Hepatic stellate cell (primary cell): Measurements from ENCODE around the gene RAP1GAP.
"Not testable (repeated sequence)": the region's sequence is repeated elsewhere in the genome, so short reads cannot be mapped to it uniquely, and the experiment has no call there.

ENCODE experiments used
- DNase-seq: peaks from one replicate; pipeline ENCODE4 v3.0.0; 2011; ENCODE audit warnings: low spot score

Gene RAP1GAP

GRCh38 chr1:21569820-21570527 lies 99.2 kb downstream of the RAP1GAP start:
- no peak for DNase-seq

DNA sequence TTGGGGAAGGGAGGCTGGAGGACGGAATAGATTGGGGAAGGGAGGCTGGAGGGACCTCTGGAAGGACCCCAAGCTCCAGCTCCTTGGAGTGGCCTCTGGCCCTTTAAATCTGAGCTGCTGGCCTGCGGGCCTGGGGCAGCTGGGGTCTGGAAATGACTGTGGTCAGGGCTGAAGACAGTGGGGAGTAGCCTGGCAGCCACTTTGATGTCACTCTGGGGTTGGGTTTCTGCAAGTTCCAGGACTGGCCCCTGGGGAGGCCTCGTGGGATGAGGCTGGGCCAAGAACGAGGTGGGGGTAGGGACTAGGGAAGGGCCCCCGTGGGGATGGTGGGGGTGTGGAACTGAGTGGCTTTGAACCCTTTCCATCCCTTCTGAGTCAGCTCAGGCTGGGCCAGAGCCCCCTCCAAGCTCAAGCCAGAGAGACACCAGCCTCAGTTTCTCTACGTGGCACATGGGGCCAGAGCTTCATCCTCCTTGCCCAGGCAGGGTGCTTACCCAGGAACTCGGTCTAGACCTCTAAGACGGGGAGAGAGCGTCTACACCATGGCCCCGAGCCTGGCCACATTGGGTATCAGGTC lies 100.3 kb downstream of the RAP1GAP start:
- DNase-seq: no peak

DNA sequence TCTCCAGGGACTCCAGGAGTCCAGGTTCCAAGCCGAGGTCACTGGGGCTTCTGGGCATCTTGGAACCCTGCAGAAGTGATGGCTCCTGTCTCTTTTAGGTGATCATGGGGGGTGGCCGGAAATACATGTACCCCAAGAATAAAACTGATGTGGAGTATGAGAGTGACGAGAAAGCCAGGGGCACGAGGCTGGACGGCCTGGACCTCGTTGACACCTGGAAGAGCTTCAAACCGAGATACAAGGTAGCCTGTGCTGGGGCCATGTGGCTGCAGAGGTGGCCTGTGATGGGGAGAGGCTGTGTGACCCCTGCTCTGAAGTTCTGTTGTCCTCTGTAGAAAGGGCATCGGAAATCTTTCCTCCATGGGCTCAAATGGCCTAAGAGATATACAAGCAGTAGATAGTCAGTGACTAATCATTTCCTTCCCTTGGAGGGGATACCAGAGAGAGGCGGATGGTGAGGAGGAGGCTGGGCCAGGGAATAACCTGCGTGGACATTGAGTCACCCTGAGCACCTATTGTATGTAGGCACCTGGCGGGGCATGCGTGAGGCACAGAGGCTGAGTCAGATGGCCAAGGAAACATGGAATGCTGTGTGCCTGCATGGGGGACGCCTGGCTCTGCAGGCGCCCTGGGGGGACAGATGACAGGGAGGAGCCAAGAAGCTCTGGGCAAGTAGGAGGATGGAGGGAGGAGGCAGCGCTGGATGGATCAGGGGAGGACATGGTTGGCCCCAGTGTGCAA lies 101.0 kb downstream of the RAP1GAP start:
- no peak for DNase-seq

GRCh38 chr1:21567241-21568005 lies 101.7 kb downstream of the RAP1GAP start:
- peak; percentile 68 for DNase-seq

- not testable (repeated sequence) for DNase-seq
These were observed 102.8 kb downstream of the RAP1GAP start for GRCh38 chr1:21566361-21566760.

- no peak for DNase-seq
These were observed 103.9 kb downstream of the RAP1GAP start for GRCh38 chr1:21565285-21565684.

DNA sequence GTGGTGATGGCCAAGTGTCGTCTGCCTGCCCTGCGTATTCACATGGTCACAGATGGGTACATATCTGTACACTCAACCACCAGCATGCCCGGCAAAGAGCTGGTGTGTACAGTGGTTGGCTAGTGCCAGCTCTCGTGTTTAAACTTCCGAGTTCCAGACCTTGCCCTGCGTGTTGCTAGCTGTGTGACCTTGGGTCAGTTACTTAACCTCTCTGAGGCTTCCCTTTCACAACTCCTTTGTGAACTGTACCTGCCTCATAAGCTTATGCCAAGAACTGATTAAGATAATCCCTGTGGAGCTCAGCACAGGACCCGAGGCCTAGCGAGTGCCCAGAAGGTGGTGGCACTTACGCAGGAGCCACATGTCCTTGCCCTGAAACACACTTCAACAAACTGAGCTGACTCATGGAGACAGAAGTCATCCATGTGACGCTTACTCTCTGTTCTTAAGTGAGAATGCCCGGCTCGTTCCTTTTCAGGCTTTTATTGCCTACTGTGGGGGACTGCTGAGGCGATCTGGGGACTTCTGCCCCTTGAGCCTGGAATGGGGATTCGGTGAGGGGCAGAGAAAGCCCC lies 104.5 kb downstream of the RAP1GAP start:
- no peak for DNase-seq

DNA sequence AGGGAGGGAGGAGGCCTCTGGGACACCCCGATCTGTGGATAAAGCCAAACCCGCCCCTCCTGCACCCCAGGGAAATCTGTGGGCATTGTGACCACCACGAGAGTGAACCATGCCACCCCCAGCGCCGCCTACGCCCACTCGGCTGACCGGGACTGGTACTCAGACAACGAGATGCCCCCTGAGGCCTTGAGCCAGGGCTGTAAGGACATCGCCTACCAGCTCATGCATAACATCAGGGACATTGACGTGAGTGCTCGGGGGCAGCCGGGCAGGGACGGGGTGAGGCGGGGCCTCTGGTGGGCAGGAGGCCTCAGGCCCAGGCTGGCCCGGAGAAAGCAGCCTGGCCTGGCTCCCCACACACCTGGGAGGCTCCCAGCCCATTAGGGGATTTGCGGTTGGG lies 105.2 kb downstream of the RAP1GAP start:
- no peak for DNase-seq

DNA sequence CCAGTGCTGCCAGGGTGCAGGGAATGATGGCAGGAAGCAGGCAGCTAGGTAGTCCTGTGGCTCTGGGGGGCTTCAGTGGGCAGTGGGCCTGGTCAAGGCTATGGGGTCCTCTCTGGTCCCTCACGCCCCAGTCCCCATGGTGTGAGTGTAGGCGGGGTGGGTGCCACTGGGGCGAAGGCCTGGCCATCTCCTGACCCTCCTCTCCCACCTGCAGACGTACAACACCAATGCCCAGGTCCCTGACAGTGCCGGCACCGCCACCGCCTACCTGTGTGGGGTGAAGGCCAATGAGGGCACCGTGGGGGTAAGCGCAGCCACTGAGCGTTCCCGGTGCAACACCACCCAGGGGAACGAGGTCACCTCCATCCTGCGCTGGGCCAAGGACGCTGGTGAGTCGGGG lies 106.3 kb downstream of the RAP1GAP start:
- no peak for DNase-seq

DNA sequence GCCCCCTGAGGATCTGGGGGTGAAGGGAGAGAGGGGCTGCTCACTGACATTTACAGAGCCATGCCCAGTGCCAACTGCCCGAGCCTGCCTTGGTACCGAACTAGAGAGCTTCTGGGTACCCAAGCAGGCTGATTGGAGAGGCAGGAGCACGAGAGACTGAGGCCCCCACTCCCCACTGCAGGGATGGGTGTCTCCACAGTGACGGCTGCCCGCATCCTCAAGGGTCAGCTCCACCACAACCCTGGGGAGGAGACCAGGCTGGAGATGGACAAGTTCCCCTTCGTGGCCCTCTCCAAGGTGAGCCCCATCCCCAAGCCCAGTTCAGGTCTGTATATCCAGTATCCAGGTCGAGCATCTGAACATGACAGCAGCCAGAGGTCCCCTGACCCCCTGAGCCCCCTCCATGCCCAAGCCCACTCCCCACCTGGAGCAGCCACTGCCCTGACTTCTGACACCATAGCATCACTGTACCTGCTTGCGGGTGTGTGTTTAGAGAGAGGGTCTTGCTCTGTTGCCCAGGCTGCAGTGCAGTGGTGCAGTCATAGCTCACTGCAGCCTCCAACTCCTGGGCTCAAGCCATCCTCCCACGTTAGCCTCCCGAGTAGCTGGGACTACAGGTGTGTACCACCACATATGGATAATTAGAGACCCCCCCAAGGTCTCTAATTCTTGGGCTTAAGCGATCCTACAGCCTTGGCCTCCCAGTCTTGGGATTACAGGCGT lies 108.1 kb downstream of the RAP1GAP start:
- no peak for DNase-seq

DNA sequence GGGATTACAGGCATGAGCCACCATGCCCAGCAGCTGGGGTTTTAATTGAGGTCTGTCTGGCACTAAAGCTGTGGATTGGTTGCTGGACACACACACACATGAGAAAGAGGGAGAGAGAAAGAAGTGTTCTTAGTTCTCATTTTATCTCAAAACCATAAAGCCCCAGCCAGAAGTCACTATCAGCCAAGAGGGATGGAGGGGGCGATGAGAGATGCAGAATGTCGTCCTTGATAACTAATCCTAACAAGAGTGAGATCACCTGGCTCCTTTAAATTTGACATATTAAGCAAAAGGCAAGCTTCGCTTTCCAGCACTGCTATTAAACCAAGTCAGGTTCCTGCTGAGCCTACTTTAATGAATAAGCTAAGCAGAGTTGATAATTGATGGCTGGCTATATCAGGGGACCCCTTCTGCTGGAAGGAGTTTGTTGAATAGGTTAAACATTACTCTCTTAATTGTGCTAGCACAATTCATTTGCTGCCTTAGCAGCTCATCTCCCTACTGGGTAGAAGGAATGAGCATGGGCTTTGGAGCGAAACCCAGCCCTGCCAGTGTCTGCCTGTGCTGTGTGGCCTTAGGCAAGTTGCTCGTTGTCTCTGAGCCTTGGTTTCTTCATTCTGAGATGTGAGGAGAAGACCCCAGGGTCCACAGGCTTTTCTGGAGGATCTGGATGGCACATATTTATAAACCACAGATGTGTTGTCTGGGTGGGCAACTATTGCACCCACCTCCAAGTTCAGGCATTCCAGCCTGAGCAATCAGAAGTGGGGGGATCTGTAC lies 109.2 kb downstream of the RAP1GAP start:
- DNase-seq: no peak

- DNase-seq: peak; percentile 89
These were observed 115.8 kb downstream of the RAP1GAP start for GRCh38 chr1:21553116-21553926.

- DNase-seq: peak; percentile 93
These were observed 116.4 kb downstream of the RAP1GAP start for GRCh38 chr1:21552715-21553114.

GRCh38 chr1:21550866-21551475 lies 118.2 kb downstream of the RAP1GAP start:
- no peak for DNase-seq

DNA sequence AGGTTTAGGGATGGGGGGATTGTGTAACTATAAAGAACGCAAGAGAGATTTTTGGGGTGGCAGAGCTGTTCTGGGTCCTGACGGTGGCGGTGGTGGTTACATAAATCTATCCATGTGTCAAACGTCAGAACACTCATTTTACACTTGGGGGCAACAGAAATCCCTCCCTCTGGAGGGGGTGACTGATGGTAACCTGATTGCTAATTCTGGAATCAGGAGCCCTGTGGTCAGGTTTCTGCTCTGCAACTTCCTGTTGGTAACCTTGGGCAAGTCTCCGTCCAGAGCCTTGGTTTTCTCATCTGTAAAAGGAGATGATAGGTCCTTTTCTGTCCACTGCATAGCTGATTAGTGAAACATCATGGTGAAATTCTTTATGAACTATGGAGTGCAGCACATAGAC lies 119.1 kb downstream of the RAP1GAP start:
- DNase-seq: no peak

GRCh38 chr1:21547876-21548275 lies 121.3 kb downstream of the RAP1GAP start:
- no peak for DNase-seq
